HFFc6 (cell line): ENCODE data around the gene ROBO1. TPM values are rescaled to one million over a fixed set of nuclear protein-coding genes. Genes with fewer than 3 reads are reported as not detected.

Experiments used
- DNase-seq: peaks from one replicate; pipeline ENCODE4 v3.0.0-alpha.2; 2018
- H3K27ac Mint-ChIP-seq: 2 replicates; pipeline ENCODE4 v1.8.0; 2020; ENCODE audit warnings: mild to moderate bottlenecking, mixed read lengths
- H3K27me3 Mint-ChIP-seq: 2 replicates; pipeline ENCODE4 v1.8.0; 2021; ENCODE audit warnings: mild to moderate bottlenecking, moderate library complexity, mixed read lengths; ENCODE audit not compliant: insufficient read depth
- H3K36me3 Mint-ChIP-seq: 2 replicates; pipeline ENCODE4 v1.8.0; 2021; ENCODE audit warnings: low read depth, mixed read lengths
- H3K4me1 Mint-ChIP-seq: 2 replicates; pipeline ENCODE4 v1.8.0; 2020; ENCODE audit warnings: low read depth, mixed read lengths
- H3K4me3 Mint-ChIP-seq: 2 replicates; pipeline ENCODE4 v1.8.0; 2020; ENCODE audit warnings: mild to moderate bottlenecking, moderate library complexity, mixed read lengths
- H3K9me3 Mint-ChIP-seq: 2 replicates; pipeline ENCODE4 v1.8.0; 2020; ENCODE audit warnings: mild to moderate bottlenecking, mixed read lengths
- CTCF ChIP-seq: fragments of 200-600 bp; sonication (generic); IDR thresholded peaks from 2 replicates; pipeline ENCODE4 v1.5.0; 2021; ENCODE audit warnings: antibody characterized with exemption, mild to moderate bottlenecking
- total RNA-seq, 6 experiments: library from RNA; stranded (reverse); fragmentation: NEBNext Ultra II Directional; extraction: Animal tissue kit (Norgen Biotek cat#: 25700); gene quantifications; 2 replicates in 1 of 6; 3 replicates in 5 of 6; pipeline ENCODE4 v1.2.3, GENCODE V29; 2021

The ROBO1 gene
- total RNA-seq, 6 experiments from 2014 or later, result 38.7 to 51.3 (median 41.7) TPM

GRCh38 chr3:78645628-78646310, 1122.0 kb downstream of the ROBO1 start:
- TF ChIP-seq CTCF, result peak; percentile 97
- H3K4me1 Mint-ChIP-seq, result peaks cover 25% of the 10 kb centered on the region

GRCh38 chr3:78644847-78645246, 1123.0 kb downstream of the ROBO1 start:
- no peak overlapping the region for H3K4me3 Mint-ChIP-seq

More at GRCh38 chr3:78645628-78646310, 1122.0 kb downstream of the ROBO1 start:
- no peaks in the 10 kb centered on the region for H3K27me3 Mint-ChIP-seq
- DNase-seq, result peak; percentile 77
- no peaks in the 10 kb centered on the region for H3K9me3 Mint-ChIP-seq
- no peak overlapping the region for H3K4me3 Mint-ChIP-seq
- no peaks in the 10 kb centered on the region for H3K36me3 Mint-ChIP-seq
- H3K27ac Mint-ChIP-seq, result no peak overlapping the region

GRCh38 chr3:78642226-78643035, 1125.4 kb downstream of the ROBO1 start:
- no peak overlapping the region for H3K27ac Mint-ChIP-seq
- no peak for TF ChIP-seq CTCF
- H3K36me3 Mint-ChIP-seq, result no peaks in the 10 kb centered on the region
- peaks cover 13% of the 10 kb centered on the region for H3K4me1 Mint-ChIP-seq
- no peak for DNase-seq
- H3K4me3 Mint-ChIP-seq, result no peak overlapping the region
- no peaks in the 10 kb centered on the region for H3K27me3 Mint-ChIP-seq
- H3K9me3 Mint-ChIP-seq, result no peaks in the 10 kb centered on the region

More at GRCh38 chr3:78644847-78645246, 1123.0 kb downstream of the ROBO1 start:
- H3K27me3 Mint-ChIP-seq, result no peaks in the 10 kb centered on the region
- no peak overlapping the region for H3K27ac Mint-ChIP-seq
- H3K36me3 Mint-ChIP-seq, result no peaks in the 10 kb centered on the region
- H3K9me3 Mint-ChIP-seq, result no peaks in the 10 kb centered on the region
- H3K4me1 Mint-ChIP-seq, result peaks cover 25% of the 10 kb centered on the region
- no peak for DNase-seq
- TF ChIP-seq CTCF, result no peak

GRCh38 chr3:78641703-78642102, 1126.1 kb downstream of the ROBO1 start:
- Mint-ChIP-seq H3K9me3 (no peaks in the 10 kb centered on the region), H3K4me3 (no peak overlapping the region), H3K27ac (no peak overlapping the region), H3K4me1 (peaks cover 5% of the 10 kb centered on the region; the same call in 1 of the 2 replicates), H3K36me3 (no peaks in the 10 kb centered on the region), H3K27me3 (no peaks in the 10 kb centered on the region)
- no peak for TF ChIP-seq CTCF
- no peak for DNase-seq

- Mint-ChIP-seq H3K27ac (no peak overlapping the region), H3K4me1 (no peaks in the 10 kb centered on the region), H3K36me3 (no peaks in the 10 kb centered on the region), H3K27me3 (peaks cover 2% of the 10 kb centered on the region; the same call in 1 of the 2 replicates), H3K4me3 (no peak overlapping the region), H3K9me3 (no peaks in the 10 kb centered on the region)
- no peak for TF ChIP-seq CTCF
- no peak for DNase-seq
These were observed 1133.5 kb downstream of the ROBO1 start for GRCh38 chr3:78634316-78634715.
